NCI-H1092 (cell line): ENCODE measurements around the gene PHAF1.
A peak's percentile ranks its signal among the peaks of the same experiment; 100 is the strongest.

Source experiments
- DNase-seq: peaks from one replicate; lab custom pipeline; 2025; lab: John Stamatoyannopoulos, UW

Gene PHAF1

GRCh38 chr16:67180166-67180565 lies 70.4 kb downstream of the PHAF1 start:
- DNase-seq, result no peak

DNA sequence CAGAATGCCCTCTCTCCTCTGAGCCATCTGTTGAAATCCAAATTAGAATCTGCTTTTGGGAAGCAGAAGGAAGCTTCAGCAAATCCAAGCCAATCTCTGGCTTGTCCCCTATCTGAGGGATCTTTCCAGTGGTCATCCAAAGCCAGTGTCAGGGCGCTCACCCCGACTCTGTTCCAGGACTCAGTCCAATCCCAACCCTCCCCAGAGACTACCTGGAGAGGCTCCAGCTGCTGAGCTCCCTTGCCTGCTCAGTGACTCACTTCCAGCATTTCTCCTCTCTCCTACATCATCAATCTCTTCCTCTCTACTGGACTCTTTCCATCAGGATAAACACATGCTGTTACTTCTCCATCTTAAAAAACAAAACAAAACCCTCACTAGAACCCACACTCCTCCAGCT lies 71.6 kb downstream of the PHAF1 start:
- DNase-seq, result no peak

- DNase-seq, result no peak
These were observed 72.5 kb downstream of the PHAF1 start for GRCh38 chr16:67182288-67182687.

GRCh38 chr16:67183284-67183626 lies 73.5 kb downstream of the PHAF1 start:
- no peak for DNase-seq

DNA sequence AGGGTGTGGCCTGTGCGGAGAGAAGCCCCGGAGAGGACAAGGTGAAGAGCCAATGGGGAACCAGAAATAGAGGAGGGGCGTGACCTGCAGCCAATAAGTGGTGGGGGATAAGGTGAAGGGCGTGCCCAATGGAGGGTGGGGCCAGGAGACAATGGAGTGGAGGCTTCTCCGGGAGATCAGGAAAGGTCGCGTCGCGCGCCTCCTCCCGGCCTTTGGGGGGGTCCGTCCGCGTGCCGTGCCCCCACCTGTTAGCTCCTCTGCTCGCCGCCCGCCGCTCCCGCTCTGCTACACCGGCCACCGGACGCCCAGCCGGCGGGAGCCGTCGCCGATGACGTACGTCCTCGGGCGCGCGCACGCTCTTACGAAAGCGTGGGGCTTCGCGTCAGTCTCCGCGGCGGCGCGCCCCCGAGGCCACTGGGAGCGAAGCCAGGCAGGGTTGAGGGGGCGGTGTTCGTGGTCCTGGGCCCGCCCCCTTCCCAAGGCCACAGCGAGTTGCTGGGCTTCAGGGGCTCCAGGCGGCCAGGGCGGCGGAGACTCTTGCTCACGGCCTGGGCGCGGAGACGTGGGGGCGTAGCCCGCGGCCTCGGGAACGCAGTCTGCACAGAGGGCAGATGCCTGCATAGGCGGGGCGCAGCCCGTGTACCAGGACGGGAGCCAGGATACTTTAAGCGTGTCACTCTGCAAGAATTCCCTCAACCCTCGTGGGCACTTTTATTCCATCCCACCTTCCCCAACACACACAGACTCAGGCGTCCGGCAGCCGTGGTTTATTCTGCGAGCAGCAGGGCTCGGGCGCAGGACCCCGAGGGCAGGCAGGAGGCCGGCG lies 74.1 kb downstream of the PHAF1 start, which contains the start of gene MATCAP1:
TSS of gene MATCAP1 (minus strand) at position 337 of the 826 bp plus-strand sequence. CDS start 3,353 bp downstream, outside the sequence.
- peak; percentile 97 for DNase-seq

GRCh38 chr16:67184453-67184994 lies 74.8 kb downstream of the PHAF1 start:
- DNase-seq, result peak; percentile 48

DNA sequence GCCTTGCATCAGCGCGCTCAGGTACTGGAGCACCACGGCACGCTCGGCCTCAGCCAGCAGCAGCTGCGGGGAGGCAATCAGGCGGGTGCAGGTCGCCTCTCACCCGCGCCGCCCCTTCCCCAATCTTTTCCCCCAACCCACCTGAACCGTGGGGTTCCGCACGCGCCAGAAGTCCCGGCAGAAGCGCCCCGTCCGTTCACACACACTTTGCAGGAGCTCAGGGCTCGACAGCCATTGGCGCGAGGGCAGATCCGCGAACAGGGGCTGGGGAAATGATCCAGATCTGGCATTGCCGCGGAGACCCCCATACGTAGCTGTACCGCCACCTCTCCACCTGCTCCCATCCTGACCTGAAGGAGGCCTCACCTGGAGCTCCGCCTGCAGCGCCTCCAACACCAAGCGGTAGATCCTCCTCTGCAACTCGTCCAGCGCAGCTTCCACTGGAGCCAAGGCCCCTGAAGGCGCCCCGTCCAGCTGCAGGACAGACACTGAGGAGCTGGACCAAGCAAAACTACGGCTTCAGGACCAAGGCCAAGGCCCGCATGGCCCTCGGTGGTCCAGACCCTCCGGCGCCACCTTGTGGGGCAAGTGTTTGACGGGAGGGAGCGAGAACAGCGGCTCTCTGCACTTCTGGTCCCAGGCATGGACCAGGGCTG lies 75.4 kb downstream of the PHAF1 start:
- peak; percentile 67 for DNase-seq

DNA sequence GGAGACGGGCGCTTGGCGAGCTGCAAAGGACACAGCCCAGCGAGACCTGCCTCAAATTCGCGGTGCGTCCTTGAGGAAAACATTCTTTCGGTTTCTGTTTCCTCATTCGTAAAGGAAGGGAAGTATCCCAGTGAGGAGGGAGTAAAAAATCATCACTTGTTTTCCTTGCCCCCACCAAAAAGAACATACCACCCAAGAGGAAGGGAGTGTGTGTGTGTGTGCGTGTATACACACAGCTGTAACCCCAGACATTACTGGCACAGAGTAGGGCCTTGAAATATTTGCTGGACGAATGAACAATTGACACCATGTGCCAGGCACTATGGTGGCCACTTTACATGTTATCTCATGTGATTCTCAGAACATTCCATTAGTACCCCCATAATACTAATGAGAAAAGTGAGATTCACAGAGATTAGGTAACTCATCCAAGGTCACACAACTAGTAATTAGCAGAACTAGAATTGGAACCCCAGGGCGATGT lies 76.0 kb downstream of the PHAF1 start:
- DNase-seq, result no peak

DNA sequence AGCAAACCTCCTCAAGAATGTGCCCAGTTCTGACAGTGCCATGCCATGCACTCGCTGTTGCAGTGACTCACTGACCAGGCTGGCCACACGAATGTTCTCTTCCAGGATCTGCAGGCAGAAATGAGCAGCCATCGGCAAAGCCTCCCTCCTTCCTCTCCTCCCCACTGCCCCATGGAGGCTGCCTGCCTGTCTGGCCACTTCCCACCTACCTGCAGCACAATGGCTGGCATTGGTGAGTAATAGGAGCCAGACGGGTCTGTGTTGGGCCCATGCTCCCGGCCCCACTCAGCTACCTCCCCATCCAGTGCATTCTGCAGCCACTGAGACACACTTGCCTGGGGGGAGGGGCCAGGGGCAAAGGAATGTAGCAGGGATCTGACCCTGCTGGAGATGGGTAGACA lies 76.8 kb downstream of the PHAF1 start:
- DNase-seq, result no peak

DNA sequence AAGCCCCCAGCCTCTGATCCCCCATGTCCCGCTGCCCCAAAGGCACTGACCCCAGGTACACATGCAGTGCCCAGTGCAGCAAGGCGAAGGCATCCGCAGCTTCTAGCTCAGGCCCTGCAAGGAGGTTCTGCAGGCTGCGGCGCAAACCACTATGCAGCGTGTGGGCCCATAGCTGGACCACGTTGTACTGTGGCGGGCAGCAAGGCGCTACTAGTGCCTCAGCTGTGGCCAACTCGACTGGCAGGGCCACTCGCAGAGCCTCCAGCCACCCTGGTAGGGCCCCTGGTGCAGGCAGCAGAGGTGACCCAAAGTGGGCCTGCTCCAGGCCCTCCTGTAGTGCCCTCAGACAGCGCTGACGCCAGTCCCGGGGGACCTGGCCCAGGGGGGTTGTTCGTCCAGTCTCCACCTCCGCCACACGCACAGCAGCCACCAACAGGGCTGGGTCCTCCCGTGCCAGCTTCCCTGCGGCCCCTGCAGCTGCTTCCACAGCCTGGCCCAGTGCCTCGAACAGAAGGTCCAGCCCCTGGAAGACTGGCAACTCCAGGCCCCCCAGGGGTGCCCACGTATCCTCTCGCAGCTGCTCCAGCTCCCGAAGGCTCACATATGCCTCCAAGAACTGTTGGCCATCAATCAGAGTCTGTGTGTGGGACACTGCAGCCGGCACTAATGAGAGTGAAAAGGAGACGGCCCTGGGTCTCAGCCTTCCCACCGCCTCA lies 77.6 kb downstream of the PHAF1 start:
- DNase-seq, result no peak

GRCh38 chr16:67188323-67188722 lies 78.6 kb downstream of the PHAF1 start:
- no peak for DNase-seq

DNA sequence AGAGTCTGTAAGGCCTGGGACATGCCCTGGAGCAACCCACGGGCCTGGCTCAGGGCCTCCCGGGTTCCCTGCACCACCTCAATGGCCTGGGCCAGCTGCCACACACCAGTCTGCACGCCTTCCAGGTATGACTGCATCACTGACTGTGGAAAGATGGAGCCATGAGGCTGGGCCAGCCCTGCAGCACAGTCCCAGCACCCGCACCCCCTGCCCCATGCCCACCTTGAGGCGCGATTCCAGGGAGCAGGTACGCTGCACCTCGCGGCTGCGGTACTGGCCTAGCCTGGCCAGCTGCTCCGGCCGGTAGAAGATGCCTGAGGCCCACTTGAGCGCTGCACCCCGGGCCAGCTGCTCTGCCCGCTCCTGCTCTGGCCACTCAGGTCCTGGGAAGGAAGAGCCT lies 79.1 kb downstream of the PHAF1 start:
- no peak for DNase-seq

- no peak for DNase-seq
These were observed 80.3 kb downstream of the PHAF1 start, which contains the start of gene EXOC3L1 for GRCh38 chr16:67190041-67190440. EXOC3L1 (minus strand) TSS chr16:67190136; CDS start chr16:67189676, 460 bp downstream.

GRCh38 chr16:67190448-67191399 lies 81.0 kb downstream of the PHAF1 start:
- DNase-seq, result no peak

- no peak for DNase-seq
These were observed 81.8 kb downstream of the PHAF1 start for GRCh38 chr16:67191411-67191994.

DNA sequence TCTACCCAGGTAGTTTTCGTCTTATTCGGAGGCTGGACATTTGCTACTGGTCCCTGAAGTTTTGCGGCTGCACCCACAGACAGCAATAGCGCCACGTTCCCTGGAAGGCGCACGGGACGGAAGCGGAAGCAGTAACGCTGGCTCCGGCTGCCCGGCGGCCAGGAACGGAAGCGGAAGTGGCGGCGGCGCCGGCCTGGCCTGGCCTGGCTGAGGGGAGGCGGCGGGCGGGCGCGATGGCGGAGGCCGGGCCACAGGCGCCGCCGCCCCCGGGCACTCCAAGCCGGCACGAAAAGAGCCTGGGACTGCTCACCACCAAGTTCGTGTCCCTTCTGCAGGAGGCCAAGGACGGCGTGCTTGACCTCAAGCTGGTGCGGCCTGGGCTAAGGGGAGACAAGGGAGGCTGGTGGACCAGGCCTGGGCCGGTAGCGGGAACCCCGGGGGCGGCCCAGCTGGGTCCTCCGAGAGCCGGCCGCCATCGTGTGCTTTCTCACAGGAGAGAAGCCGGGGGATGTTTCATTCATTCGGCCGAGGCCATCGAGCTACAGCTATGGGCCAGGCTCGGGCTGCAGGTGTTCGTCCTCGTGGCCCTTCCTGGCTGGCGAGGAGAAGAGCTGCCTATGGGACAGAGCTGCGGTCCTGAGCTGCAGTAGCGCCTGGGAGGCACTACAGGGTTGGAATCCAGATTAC lies 82.4 kb downstream of the PHAF1 start, which contains the start of gene E2F4:
TSS of gene E2F4 (plus strand) at position 161 of the 687 bp plus-strand sequence. CDS start at position 234, 73 bp downstream.
- peak; percentile 84 for DNase-seq

GRCh38 chr16:67192781-67193361 lies 83.1 kb downstream of the PHAF1 start:
- DNase-seq, result no peak

- no peak for DNase-seq
These were observed 83.8 kb downstream of the PHAF1 start for GRCh38 chr16:67193536-67193935.

- no peak for DNase-seq
These were observed 84.5 kb downstream of the PHAF1 start for GRCh38 chr16:67194260-67194659.

DNA sequence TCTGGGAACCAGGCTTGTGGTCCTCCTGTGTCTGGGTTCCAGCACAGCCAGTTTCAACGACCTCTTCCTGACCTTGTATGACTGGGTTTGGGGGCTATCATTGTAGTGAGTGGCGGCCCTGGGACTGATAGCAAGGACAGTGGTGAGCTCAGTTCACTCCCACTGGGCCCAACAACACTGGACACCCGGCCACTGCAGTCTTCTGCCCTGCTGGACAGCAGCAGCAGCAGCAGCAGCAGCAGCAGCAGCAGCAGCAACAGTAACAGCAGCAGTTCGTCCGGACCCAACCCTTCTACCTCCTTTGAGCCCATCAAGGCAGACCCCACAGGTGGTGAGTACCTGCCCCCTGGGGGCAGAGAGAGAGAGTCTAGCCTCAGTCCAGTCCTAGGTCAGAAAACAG lies 85.9 kb downstream of the PHAF1 start:
- DNase-seq, result no peak
